ENCODE measurements around the gene MED1.
A peak's percentile ranks its signal among the peaks of the same experiment; 100 is the strongest.

MED1 gene

DNA sequence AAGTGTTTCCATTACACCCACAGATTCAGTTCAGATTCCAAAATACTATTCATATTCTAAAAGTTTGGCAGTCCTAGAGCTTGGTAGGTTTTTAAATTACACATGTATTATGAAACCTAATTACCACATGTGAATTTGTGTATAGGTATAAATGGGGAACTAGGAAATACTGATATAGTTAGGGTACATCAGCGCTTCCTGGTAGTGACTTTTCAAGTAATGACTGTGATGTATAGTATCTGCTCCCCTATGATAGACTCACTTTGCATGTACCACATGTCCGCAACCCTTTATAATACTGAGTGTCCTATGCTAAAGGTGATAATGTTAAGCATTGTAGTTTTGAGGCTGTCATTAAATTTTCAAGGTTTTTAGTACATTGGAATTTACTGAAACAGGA, 33.1 kb upstream of the MED1 start:
- TF ChIP-seq YY1 (IDR thresholded peaks at IDR 0.05; ENCODE audit: low read depth) = no peak
- TF ChIP-seq CEBPB (IDR thresholded peaks at IDR 0.05) = no peak
- TF ChIP-seq, protein P1, sequence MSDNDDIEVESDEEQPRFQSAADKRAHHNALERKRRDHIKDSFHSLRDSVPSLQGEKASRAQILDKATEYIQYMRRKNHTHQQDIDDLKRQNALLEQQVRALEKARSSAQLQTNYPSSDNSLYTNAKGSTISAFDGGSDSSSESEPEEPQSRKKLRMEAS (IDR thresholded peaks at IDR 0.05) = no peak
- TF ChIP-seq, protein P2, sequence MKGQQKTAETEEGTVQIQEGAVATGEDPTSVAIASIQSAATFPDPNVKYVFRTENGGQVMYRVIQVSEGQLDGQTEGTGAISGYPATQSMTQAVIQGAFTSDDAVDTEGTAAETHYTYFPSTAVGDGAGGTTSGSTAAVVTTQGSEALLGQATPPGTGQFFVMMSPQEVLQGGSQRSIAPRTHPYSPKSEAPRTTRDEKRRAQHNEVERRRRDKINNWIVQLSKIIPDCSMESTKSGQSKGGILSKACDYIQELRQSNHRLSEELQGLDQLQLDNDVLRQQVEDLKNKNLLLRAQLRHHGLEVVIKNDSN (IDR thresholded peaks at IDR 0.05) = no peak

DNA sequence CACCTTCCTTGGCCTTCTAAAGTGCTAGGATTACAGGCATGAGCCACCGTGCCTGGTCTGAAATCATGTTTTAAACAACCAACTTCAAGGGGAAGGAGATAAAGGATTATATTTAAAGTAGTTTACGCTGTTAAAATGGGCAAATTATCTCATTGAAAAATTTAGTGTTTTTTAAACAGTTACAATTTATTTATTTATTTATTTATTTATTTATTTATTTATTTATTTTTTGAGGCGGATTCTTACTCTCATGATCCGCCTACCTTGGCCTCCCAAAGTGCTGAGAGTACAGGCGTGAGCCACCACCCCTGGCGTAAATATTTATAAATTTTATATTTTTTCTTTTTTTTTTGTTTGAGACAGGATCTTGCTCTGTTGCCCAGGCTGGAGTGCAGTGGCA, 32.4 kb upstream of the MED1 start:
- TF ChIP-seq CEBPB (IDR thresholded peaks at IDR 0.05) = no peak
- TF ChIP-seq TAF1 (IDR thresholded peaks at IDR 0.05; ENCODE audit: low read depth) = no peak
- TF ChIP-seq, protein P1 (IDR thresholded peaks at IDR 0.05) = no peak
- TF ChIP-seq FOXM1 (IDR thresholded peaks at IDR 0.05; ENCODE audit: borderline replicate concordance, low read depth) = no peak
- no peak for TF ChIP-seq ZBTB7A (IDR thresholded peaks at IDR 0.05; ENCODE audit: low read depth)
- no peak for TF ChIP-seq EGR1 (IDR thresholded peaks at IDR 0.05)
- TF ChIP-seq YY1 (IDR thresholded peaks at IDR 0.05; ENCODE audit: low read depth) = no peak
- no peak for TF ChIP-seq CREB1 (IDR thresholded peaks at IDR 0.05; ENCODE audit: low read depth)
- TF ChIP-seq RAD21 (IDR thresholded peaks at IDR 0.05; ENCODE audit: low read depth) = no peak

DNA sequence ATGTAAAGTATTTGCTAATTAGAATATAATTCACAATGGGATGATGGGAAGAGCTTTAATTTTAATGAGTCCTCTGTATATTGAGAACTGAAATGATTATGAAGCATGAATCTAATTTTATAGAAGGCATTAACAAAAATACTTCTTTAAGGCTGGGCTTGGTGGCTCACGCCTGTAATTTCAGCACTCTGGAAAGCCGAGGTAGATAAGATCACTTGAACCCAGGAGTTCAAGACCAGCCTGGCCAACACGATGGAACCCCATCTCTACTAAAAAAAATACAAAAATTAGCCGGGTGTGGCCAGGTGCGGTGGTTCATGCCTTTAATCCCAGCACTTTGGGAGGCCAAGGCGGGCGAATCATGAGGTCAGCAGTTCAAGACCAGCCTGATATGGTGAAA, 22.2 kb upstream of the MED1 start:
- TF ChIP-seq RAD21 (IDR thresholded peaks at IDR 0.05; ENCODE audit: low read depth) = no peak
- TF ChIP-seq, protein P3, sequence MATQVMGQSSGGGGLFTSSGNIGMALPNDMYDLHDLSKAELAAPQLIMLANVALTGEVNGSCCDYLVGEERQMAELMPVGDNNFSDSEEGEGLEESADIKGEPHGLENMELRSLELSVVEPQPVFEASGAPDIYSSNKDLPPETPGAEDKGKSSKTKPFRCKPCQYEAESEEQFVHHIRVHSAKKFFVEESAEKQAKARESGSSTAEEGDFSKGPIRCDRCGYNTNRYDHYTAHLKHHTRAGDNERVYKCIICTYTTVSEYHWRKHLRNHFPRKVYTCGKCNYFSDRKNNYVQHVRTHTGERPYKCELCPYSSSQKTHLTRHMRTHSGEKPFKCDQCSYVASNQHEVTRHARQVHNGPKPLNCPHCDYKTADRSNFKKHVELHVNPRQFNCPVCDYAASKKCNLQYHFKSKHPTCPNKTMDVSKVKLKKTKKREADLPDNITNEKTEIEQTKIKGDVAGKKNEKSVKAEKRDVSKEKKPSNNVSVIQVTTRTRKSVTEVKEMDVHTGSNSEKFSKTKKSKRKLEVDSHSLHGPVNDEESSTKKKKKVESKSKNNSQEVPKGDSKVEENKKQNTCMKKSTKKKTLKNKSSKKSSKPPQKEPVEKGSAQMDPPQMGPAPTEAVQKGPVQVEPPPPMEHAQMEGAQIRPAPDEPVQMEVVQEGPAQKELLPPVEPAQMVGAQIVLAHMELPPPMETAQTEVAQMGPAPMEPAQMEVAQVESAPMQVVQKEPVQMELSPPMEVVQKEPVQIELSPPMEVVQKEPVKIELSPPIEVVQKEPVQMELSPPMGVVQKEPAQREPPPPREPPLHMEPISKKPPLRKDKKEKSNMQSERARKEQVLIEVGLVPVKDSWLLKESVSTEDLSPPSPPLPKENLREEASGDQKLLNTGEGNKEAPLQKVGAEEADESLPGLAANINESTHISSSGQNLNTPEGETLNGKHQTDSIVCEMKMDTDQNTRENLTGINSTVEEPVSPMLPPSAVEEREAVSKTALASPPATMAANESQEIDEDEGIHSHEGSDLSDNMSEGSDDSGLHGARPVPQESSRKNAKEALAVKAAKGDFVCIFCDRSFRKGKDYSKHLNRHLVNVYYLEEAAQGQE (IDR thresholded peaks at IDR 0.05; ENCODE audit: low read depth) = peak; percentile 19; the same call in 1 of the 2 replicates

DNA sequence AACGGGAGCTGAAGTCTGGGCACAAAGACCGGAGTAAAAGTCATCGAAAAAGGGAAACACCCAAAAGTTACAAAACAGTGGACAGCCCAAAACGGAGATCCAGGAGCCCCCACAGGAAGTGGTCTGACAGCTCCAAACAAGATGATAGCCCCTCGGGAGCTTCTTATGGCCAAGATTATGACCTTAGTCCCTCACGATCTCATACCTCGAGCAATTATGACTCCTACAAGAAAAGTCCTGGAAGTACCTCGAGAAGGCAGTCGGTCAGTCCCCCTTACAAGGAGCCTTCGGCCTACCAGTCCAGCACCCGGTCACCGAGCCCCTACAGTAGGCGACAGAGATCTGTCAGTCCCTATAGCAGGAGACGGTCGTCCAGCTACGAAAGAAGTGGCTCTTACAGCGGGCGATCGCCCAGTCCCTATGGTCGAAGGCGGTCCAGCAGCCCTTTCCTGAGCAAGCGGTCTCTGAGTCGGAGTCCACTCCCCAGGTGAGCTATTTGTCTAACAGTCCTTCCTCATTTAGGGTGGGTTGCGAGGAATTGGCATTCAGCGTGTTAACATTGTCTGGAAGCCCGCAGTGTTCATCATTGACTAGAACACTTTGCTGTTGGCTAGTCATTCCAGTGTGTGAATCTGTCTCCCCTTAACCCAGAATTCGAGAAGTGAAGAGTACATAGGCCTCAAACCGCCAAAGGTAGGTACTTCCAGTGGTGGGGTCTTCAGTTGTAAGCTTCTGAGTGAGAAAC, 11.7 kb upstream of the MED1 start:
- no peak for TF ChIP-seq RAD21 (IDR thresholded peaks at IDR 0.05; ENCODE audit: low read depth)
- no peak for TF ChIP-seq NFIC (IDR thresholded peaks at IDR 0.05)
- no peak for TF ChIP-seq TEAD4 (IDR thresholded peaks at IDR 0.05)
- TF ChIP-seq ZBTB7A (IDR thresholded peaks at IDR 0.05; ENCODE audit: low read depth) = no peak
- TF ChIP-seq TCF12 (IDR thresholded peaks at IDR 0.05; ENCODE audit: low read depth) = no peak
- TF ChIP-seq CREB1 (IDR thresholded peaks at IDR 0.05; ENCODE audit: low read depth) = no peak
- no peak for TF ChIP-seq TAF1 (IDR thresholded peaks at IDR 0.05; ENCODE audit: low read depth)
- TF ChIP-seq, protein P3 (IDR thresholded peaks at IDR 0.05; ENCODE audit: low read depth) = no peak
- TF ChIP-seq, protein P1 (IDR thresholded peaks at IDR 0.05) = no peak

DNA sequence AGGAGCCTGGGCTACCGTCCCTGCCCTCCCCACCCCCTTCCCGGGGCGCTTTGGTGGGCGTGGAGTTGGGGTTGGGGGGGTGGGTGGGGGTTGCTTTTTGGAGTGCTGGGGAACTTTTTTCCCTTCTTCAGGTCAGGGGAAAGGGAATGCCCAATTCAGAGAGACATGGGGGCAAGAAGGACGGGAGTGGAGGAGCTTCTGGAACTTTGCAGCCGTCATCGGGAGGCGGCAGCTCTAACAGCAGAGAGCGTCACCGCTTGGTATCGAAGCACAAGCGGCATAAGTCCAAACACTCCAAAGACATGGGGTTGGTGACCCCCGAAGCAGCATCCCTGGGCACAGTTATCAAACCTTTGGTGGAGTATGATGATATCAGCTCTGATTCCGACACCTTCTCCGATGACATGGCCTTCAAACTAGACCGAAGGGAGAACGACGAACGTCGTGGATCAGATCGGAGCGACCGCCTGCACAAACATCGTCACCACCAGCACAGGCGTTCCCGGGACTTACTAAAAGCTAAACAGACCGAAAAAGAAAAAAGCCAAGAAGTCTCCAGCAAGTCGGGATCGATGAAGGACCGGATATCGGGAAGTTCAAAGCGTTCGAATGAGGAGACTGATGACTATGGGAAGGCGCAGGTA, 11.0 kb upstream of the MED1 start:
- no peak for TF ChIP-seq EGR1 (IDR thresholded peaks at IDR 0.05)
- TF ChIP-seq, protein P1 (IDR thresholded peaks at IDR 0.05) = no peak
- no peak for TF ChIP-seq TEAD4 (IDR thresholded peaks at IDR 0.05)
- TF ChIP-seq, protein P3 (IDR thresholded peaks at IDR 0.05; ENCODE audit: low read depth) = no peak
- no peak for TF ChIP-seq EP300 (IDR thresholded peaks at IDR 0.05; ENCODE audit: borderline replicate concordance)
- TF ChIP-seq, protein P2 (IDR thresholded peaks at IDR 0.05) = no peak
- no peak for TF ChIP-seq RAD21 (IDR thresholded peaks at IDR 0.05; ENCODE audit: low read depth)
- TF ChIP-seq NFIC (IDR thresholded peaks at IDR 0.05) = no peak
- no peak for TF ChIP-seq TCF12 (IDR thresholded peaks at IDR 0.05; ENCODE audit: low read depth)
- TF ChIP-seq TAF1 (IDR thresholded peaks at IDR 0.05; ENCODE audit: low read depth) = no peak
- TF ChIP-seq ZBTB7A (IDR thresholded peaks at IDR 0.05; ENCODE audit: low read depth) = no peak

Data from Ishikawa (cell line).